ENCODE results near the gene GALNT7. TPM values are rescaled to one million over a fixed set of nuclear protein-coding genes. Genes with fewer than 3 reads are reported as not detected.

Gene GALNT7
- polyA plus RNA-seq, 1 of the 3 experiments (the other 2 are of a cell fraction), result 14.8 TPM

GRCh38 chr4:173328236-173328901 lies 159.8 kb downstream of the GALNT7 start:
- H3K79me2 ChIP-seq (ENCODE audit: insufficient read depth), result peaks cover 42% of the 10 kb centered on the region
- H2AFZ ChIP-seq (ENCODE audit: low read depth), result no peak overlapping the region
- no peak for TF ChIP-seq REST (IDR thresholded peaks at IDR 0.05; ENCODE audit: low read depth, low read length)
- no peak for TF ChIP-seq EP300 (IDR thresholded peaks at IDR 0.05; ENCODE audit: borderline replicate concordance in 1 of 2, low read depth in 1 of 2, low read length in 1 of 2)
- no peak for TF ChIP-seq CTCF (IDR thresholded peaks at IDR 0.05)
- H3K27me3 ChIP-seq (ENCODE audit: insufficient read depth), result no peaks in the 10 kb centered on the region
- H3K36me3 ChIP-seq (replicated peaks in 1 of 2; ENCODE audit: control insufficient read depth in 1 of 2, insufficient read depth in 2 of 2, low read length in 1 of 2), result peaks cover 46 to 68% of the 10 kb centered on the region in 2 experiments
- ChIA-PET CTCF (interaction anchor here (1.3 to 5.4 kb wide), 2 partner anchors 10 to 88 kb away, joined by 4 to 37 read pairs; no protein-coding TSS in a partner anchor), POLR2A (interaction anchor here (1.3 kb wide), 1 partner anchor 50 kb away, joined by 3 read pairs; no protein-coding TSS in a partner anchor)
- no peak for DNase-seq
- no peaks in the 10 kb centered on the region for H3K9me2 ChIP-seq
- 95% methylated on average over 5 of the region's 5 CpGs for WGBS (ENCODE audit: low lambda C conversion rate)
- H3K4me3 ChIP-seq (ENCODE audit: low read depth in 2 of 2, low read length in 1 of 2), result no peak overlapping the region
- H3K27ac ChIP-seq (ENCODE audit: low read depth in 2 of 2, low read length in 1 of 2), result no peak overlapping the region
- H4K20me1 ChIP-seq (ENCODE audit: insufficient read depth), result peaks cover 24% of the 10 kb centered on the region
- H3K9ac ChIP-seq, result no peak overlapping the region
- H3K9me3 ChIP-seq, result no peaks in the 10 kb centered on the region; the same call in 1 of the 2 replicates
- peaks cover 6 to 9% of the 10 kb centered on the region in 2 experiments; a peak in 3 of 4 replicates for H3K4me1 ChIP-seq (ENCODE audit: control insufficient read depth in 1 of 2, insufficient read depth in 2 of 2, low read depth in 1 of 2, low read length in 1 of 2)
- H3F3A ChIP-seq (replicated peaks; ENCODE audit: insufficient read depth), result peaks cover 59% of the 10 kb centered on the region
- H3K4me2 ChIP-seq, result no peak overlapping the region

GRCh38 chr4:173330590-173330989 lies 162.0 kb downstream of the GALNT7 start:
- peak overlapping the region; percentile 22 to 32; a peak in 1 of 4 replicates for H3K27ac ChIP-seq (ENCODE audit: low read depth in 2 of 2, low read length in 1 of 2)
- H2AFZ ChIP-seq (ENCODE audit: low read depth), result no peak overlapping the region
- peak overlapping the region; percentile 15; the same call in 1 of the 2 replicates for H3K9ac ChIP-seq
- no peak for DNase-seq
- H3F3A ChIP-seq (replicated peaks; ENCODE audit: insufficient read depth), result peaks cover 66% of the 10 kb centered on the region
- H3K9me3 ChIP-seq, result no peaks in the 10 kb centered on the region
- POLR2A ChIA-PET, result interaction anchor here (0.8 to 1.0 kb wide), 4 partner anchors 9 to 90 kb away, joined by 3 read pairs; partner anchors contain the start of gene SAP30
- 92% methylated on average over 2 of the region's 2 CpGs for WGBS (ENCODE audit: low lambda C conversion rate)
- H3K4me1 ChIP-seq (ENCODE audit: control insufficient read depth in 1 of 2, insufficient read depth in 2 of 2, low read depth in 1 of 2, low read length in 1 of 2), result peaks cover 6 to 9% of the 10 kb centered on the region in 2 experiments; a peak in 3 of 4 replicates
- no peak overlapping the region for H3K4me3 ChIP-seq (ENCODE audit: low read depth in 2 of 2, low read length in 1 of 2)
- CTCF ChIA-PET, result interaction anchor here (0.9 to 5.4 kb wide), 6 partner anchors 12 to 176 kb away, joined by 3 to 37 read pairs (median 4); no protein-coding TSS in a partner anchor
- TF ChIP-seq GABPA (IDR thresholded peaks at IDR 0.05; ENCODE audit: low read depth) (no peak), SMC3 (IDR thresholded peaks at IDR 0.05; ENCODE audit: low read depth, low read length) (no peak), IRF3 (IDR thresholded peaks at IDR 0.05; ENCODE audit: low read depth, low read length) (no peak), CTCF (IDR thresholded peaks at IDR 0.05) (no peak), USF1 (IDR thresholded peaks at IDR 0.05; ENCODE audit: borderline replicate concordance, low read depth) (no peak), YY1 (IDR thresholded peaks at IDR 0.05; ENCODE audit: low read depth) (no peak)
- no peaks in the 10 kb centered on the region for H3K27me3 ChIP-seq (ENCODE audit: insufficient read depth)
- H3K4me2 ChIP-seq, result peak overlapping the region; percentile 17; the same call in 1 of the 2 replicates
- peaks cover 25% of the 10 kb centered on the region for H4K20me1 ChIP-seq (ENCODE audit: insufficient read depth)
- H3K79me2 ChIP-seq (ENCODE audit: insufficient read depth), result peaks cover 50% of the 10 kb centered on the region
- no peaks in the 10 kb centered on the region for H3K9me2 ChIP-seq
- peaks cover 46 to 61% of the 10 kb centered on the region in 2 experiments for H3K36me3 ChIP-seq (replicated peaks in 1 of 2; ENCODE audit: control insufficient read depth in 1 of 2, insufficient read depth in 2 of 2, low read length in 1 of 2)
